ENCODE data around the gene AADACL4. TPM values are rescaled to one million over a fixed set of nuclear protein-coding genes. Genes with fewer than 3 reads are reported as not detected.

Gene AADACL4
- not detected in 2 replicates for total RNA-seq
- not detected for total RNA-seq (2013)
- polyA plus RNA-seq = not detected in 2 replicates
- not detected in 2 replicates for polyA minus RNA-seq

- Histone ChIP-seq H3K4me1 (ENCODE audit: control insufficient read depth in 2 of 2, insufficient read depth in 2 of 2, low read length in 2 of 2) (no peaks in the 10 kb centered on the region), H3K9ac (ENCODE audit: low read length) (no peak within 1 kb of the TSS), H3K9me3 (ENCODE audit: control extremely low read depth in 1 of 3, control insufficient read depth in 2 of 3, insufficient read depth in 1 of 3, low read length in 2 of 3) (peaks cover 5 to 22% (median 19%) of the 10 kb centered on the region in 3 donors), H3K27ac (ENCODE audit: low read length in 2 of 2) (no peak within 1 kb of the TSS), H2AFZ (ENCODE audit: insufficient read depth, low read depth, low read length, poor library complexity, severe bottlenecking) (no peak within 1 kb of the TSS), H3K4me3 (ENCODE audit: control extremely low read depth in 1 of 5, extremely low read depth in 1 of 5, insufficient read depth in 1 of 5, low read depth in 2 of 5, low read length in 4 of 5) (no peak within 1 kb of the TSS), H3K79me2 (ENCODE audit: control insufficient read depth, insufficient read depth, low read length) (no peaks in the 10 kb centered on the region), H3K36me3 (replicated peaks in 1 of 2; ENCODE audit: control extremely low read depth in 1 of 2, control insufficient read depth in 1 of 2, extremely low read depth in 1 of 2, insufficient read depth in 2 of 2, low read length in 1 of 2) (no peaks in the 10 kb centered on the region), H3K27me3 (replicated peaks in 1 of 4; ENCODE audit: control extremely low read depth in 1 of 4, control insufficient read depth in 3 of 4, insufficient read depth in 4 of 4, low read length in 3 of 4) (peaks cover 0 to 3% (median 0%) of the 10 kb centered on the region in 4 experiments), H3K4me2 (replicated peaks; ENCODE audit: low read depth, low read length, poor library complexity, severe bottlenecking) (no peak within 1 kb of the TSS), H4K20me1 (ENCODE audit: control insufficient read depth, insufficient read depth, low read length, poor library complexity, severe bottlenecking) (no peaks in the 10 kb centered on the region)
- no peak for TF ChIP-seq EZH2 (IDR thresholded peaks at IDR 0.05; ENCODE audit: borderline replicate concordance, insufficient read depth, low read depth, low read length, poor library complexity, severe bottlenecking)
- no peak for TF ChIP-seq CTCF (IDR thresholded peaks at IDR 0.05)
- no peak within 1 kb of the TSS for H3K27ac Mint-ChIP-seq
- ChIA-PET POLR2A (no interaction called here), CTCF (no interaction called here)
- DNase-seq = no peak
- no peak for ATAC-seq (ENCODE audit: low read depth)
- H3K27me3 Mint-ChIP-seq = peaks cover 7% of the 10 kb centered on the region
- H3K4me1 Mint-ChIP-seq = no peaks in the 10 kb centered on the region
- intact Hi-C loops (cut with micrococcal nuclease) = no loop called here
- no peak within 1 kb of the TSS for H3K4me3 Mint-ChIP-seq
- H3K9me3 Mint-ChIP-seq (ENCODE audit: insufficient read depth) = peaks cover 4% of the 10 kb centered on the region
- 81% methylated on average over 4 of the region's 7 CpGs for WGBS (ENCODE audit: insufficient coverage)
Observed at GRCh38 chr1:12643785-12644184, at the start of gene AADACL4. AADACL4 (plus strand) TSS chr1:12644085; CDS start chr1:12644547, 462 bp downstream.

- H3K9ac ChIP-seq (ENCODE audit: low read length) = peak overlapping the region; percentile 64
- H3K4me2 ChIP-seq (replicated peaks; ENCODE audit: low read depth, low read length, poor library complexity, severe bottlenecking) = peak overlapping the region; percentile 89
- H3K4me1 Mint-ChIP-seq = peaks cover 11% of the 10 kb centered on the region
- H3K9me3 ChIP-seq (ENCODE audit: control extremely low read depth in 1 of 3, control insufficient read depth in 2 of 3, insufficient read depth in 1 of 3, low read length in 2 of 3) = no peaks in the 10 kb centered on the region
- H3K27me3 ChIP-seq (replicated peaks in 1 of 4; ENCODE audit: control extremely low read depth in 1 of 4, control insufficient read depth in 3 of 4, insufficient read depth in 4 of 4, low read length in 3 of 4) = peaks cover 0 to 27% (median 6%) of the 10 kb centered on the region in 4 experiments
- ChIA-PET CTCF (interaction anchor here (1.3 kb wide), 1 partner anchor 17 kb away, joined by 3 read pairs; no protein-coding TSS in a partner anchor), POLR2A (interaction anchor here (0.7 kb wide), 1 partner anchor 278 kb away, joined by 4 read pairs; no protein-coding TSS in a partner anchor)
- H3K27ac Mint-ChIP-seq = peak overlapping the region; percentile 33
- H3K9me3 Mint-ChIP-seq (ENCODE audit: insufficient read depth) = no peaks in the 10 kb centered on the region
- DNase-seq = no peak
- no peaks in the 10 kb centered on the region for H4K20me1 ChIP-seq (ENCODE audit: control insufficient read depth, insufficient read depth, low read length, poor library complexity, severe bottlenecking)
- intact Hi-C loops (cut with micrococcal nuclease) = no loop called here
- ATAC-seq (ENCODE audit: low read depth) = no peak
- H3K27ac ChIP-seq (ENCODE audit: low read length in 2 of 2) = no peak overlapping the region
- TF ChIP-seq EZH2 (IDR thresholded peaks at IDR 0.05; ENCODE audit: borderline replicate concordance, insufficient read depth, low read depth, low read length, poor library complexity, severe bottlenecking) (no peak), CTCF (IDR thresholded peaks at IDR 0.05) (no peak)
- H3K79me2 ChIP-seq (ENCODE audit: control insufficient read depth, insufficient read depth, low read length) = no peaks in the 10 kb centered on the region
- H3K4me3 ChIP-seq (ENCODE audit: control extremely low read depth in 1 of 5, extremely low read depth in 1 of 5, insufficient read depth in 1 of 5, low read depth in 2 of 5, low read length in 4 of 5) = peak overlapping the region in 4 of 5 experiments; percentile 37 to 73 (median 58)
- H3K36me3 ChIP-seq (replicated peaks in 1 of 2; ENCODE audit: control extremely low read depth in 1 of 2, control insufficient read depth in 1 of 2, extremely low read depth in 1 of 2, insufficient read depth in 2 of 2, low read length in 1 of 2) = no peaks in the 10 kb centered on the region
- H3K4me1 ChIP-seq (ENCODE audit: control insufficient read depth in 2 of 2, insufficient read depth in 2 of 2, low read length in 2 of 2) = peaks cover 8 to 15% of the 10 kb centered on the region in 2 donors
- WGBS (ENCODE audit: insufficient coverage) = 92% methylated on average over 6 of the region's 6 CpGs
- peak overlapping the region; percentile 88 for H2AFZ ChIP-seq (ENCODE audit: insufficient read depth, low read depth, low read length, poor library complexity, severe bottlenecking)
- peak overlapping the region; percentile 85 for H3K4me3 Mint-ChIP-seq
- peaks cover 25% of the 10 kb centered on the region for H3K27me3 Mint-ChIP-seq
Observed at GRCh38 chr1:12594490-12594889, 49.4 kb upstream of the AADACL4 start.

All from B cell (primary cell).